NCI-H2227 treated with DMSO at 0.1 percent for 48 hours (cell line): ENCODE data around the gene GALNTL6.

Source experiments
- DNase-seq: peaks from one replicate; lab custom pipeline; 2025; lab: John Stamatoyannopoulos, UW

The GALNTL6 gene

DNA sequence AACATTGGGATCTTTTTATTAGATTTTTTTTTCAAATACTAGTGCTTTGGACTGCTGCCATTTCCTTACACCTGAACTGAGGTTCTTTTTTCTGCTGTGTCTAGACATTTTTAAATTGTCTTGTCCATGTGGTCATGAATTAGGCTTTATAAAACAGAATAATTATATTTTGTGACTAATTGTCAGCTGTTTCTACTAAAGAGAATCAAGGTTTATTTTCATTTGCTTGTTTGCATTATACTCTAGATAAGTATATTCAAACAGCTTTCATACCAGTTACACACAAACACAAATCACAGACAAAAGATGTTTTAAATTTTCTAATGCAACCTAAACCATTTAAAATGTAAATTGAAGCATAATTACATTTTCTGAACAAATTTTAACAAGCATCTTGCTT is 194.7 kb downstream of the GALNTL6 start:
- no peak for DNase-seq

DNA sequence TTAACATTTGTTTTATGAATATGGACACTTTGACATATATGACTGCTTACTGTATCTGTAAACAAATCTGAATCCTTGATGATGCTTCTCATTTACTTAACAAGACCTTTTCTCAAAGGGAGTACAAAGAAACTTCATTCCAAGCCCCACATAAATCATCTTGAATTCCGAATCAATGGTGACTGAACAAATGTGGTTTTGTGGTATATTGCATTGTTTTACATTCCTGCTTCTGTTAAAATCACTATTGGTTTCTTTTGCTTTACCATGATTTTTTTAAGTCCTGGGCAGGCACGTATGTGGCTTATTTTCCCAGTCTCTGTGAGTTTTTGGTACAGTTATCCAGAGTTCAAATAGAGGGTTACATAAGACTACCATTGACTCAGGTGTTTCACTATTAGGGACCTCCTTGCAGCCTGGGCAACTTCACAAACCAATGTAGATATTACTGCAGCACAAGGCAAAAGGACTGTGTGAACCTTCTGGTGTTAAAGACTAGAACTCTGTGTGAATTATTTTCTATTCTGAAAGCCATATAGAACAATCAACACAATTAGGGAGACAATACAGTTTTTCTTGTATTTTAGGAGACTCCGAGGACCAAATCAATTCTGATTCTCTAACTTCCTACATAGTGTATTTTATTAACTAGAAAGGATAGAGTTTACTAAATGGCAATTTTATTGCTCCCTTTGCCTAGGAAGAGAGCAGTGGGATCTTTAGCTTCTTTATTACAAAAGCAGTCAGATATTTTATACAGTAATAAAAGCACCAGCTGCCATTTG is 196.4 kb downstream of the GALNTL6 start:
- no peak for DNase-seq

- no peak for DNase-seq
Observed at GRCh38 chr4:172011196-172011595, 198.0 kb downstream of the GALNTL6 start.

DNA sequence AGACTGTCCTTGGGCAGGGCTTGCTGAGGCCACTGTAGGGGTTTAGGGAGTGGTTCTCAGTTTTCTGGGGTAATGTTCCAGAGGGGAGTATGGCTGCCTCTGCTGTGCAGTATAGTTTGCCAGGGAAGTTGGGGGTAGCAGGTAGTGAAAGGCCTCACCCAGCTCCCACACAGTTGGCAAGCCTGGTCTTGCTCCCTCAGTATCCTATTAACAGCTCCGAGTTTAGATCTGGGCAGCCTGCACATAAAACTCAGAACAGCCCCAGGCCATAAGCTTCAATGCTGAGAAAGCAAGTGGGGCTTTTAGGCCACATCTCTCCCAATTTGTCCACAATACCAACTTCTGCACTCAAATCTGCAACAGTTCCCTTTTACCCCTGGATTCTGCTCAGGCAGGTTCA is 205.2 kb downstream of the GALNTL6 start:
- no peak for DNase-seq

DNA sequence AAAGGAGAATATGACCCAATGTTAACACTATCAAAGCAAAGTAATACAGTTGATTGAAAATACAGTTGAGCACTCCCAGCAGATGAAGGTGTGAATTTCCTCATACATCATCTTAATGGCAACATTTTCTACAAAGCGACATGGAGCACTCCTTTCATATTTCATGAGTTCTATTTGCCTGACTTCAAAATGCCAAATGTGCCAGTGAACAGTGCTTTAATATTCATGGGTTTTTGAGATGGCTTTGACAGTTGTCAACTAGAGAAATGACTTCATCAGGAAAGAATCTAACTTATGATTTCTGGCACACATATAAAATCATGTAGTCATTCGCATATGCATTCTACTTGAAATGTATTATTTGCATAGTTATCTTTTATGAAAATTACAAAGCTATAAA is 222.4 kb downstream of the GALNTL6 start:
- no peak for DNase-seq

DNA sequence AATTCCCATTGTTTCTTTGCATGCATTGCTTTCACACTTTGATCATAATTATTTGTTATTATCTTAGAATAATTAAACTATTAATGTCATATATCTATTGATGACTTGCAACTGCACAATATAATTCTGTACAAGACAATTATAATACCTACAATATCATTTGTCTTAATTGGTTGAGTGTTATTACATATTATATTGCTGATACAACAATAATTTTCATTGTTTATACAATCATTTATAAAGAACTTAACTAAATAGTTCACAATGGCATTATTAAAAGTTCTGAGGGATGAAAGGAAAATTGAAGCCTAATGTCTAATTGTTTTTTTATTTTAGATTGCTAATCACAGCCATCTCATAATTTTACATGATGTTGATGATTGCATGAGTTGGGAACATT is 227.6 kb downstream of the GALNTL6 start:
- DNase-seq = no peak

DNA sequence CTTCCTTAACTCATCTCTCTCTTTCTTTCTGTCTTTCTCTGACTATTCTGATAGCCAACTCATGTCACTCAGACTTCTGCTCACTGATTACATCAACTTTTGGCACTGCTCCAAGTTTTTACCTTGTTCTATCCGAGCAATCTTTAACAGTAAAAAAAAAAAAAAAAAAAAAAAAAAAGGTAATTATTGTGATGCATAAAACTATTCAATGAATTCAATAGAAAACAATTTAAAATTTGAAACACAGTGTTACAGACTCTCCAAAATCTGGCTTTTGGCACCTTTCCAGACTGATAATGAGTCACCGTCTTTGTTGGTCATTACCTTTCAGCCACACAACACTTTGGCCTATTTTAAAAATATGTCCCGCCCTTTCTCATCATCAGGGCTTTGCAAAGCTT is 229.5 kb downstream of the GALNTL6 start:
- no peak for DNase-seq

DNA sequence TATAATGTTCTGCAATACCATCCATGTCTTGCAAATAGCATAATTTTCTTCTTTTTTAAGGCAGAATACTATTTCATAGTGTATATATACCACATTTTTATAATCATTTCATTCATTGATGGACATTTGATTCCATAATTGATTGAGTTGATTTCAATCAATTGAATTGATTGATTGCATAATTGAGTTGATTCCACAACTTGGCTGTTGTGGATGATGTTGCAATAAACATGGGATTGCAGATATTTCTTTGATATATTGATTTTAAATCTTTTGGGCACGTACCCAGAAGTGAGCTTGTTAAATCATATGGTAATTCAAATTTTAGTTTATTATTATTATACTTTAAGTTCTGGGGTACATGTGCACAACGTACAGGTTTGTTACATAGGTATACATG is 232.8 kb downstream of the GALNTL6 start:
- no peak for DNase-seq

DNA sequence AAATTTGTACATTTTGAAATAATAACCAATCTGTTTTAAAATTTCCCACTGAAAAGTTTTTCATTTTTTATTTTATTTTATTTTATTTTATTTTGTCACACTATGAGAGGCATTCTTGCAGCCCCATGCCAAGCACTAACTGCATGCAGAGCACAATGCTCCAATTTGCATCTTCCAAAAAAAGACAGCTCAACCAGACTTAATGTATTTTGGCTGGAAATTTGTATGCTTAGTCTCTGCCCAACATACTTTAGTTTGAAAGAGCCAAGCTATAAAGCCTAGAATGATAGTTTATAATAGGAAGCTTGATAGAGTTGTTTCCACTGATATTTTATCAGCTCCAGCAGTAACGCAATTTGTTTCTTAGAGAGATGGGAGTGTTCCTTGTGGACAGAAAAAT is 235.5 kb downstream of the GALNTL6 start:
- DNase-seq = no peak

DNA sequence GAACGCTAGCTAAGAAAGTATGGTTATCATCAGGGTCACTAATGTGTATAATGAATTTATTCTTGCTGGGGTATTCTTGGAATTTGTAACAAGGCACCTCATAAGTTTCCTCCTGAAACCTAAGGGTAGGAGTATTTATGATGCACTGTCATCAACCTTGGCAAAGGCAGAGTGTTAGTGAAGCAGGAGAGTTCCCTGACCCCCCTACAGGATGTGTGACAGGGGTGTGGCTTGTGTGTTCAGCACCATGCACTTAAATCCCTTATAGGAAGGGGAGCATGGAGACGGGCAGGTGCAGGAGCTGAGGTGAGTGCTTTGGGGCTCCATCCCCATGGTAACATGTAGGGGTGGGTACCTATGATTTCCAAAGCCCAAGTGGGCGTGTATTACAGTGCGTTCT is 237.7 kb downstream of the GALNTL6 start:
- no peak for DNase-seq

- no peak for DNase-seq
Observed at GRCh38 chr4:172055046-172055445, 241.8 kb downstream of the GALNTL6 start.

GRCh38 chr4:172055498-172055897 is 242.3 kb downstream of the GALNTL6 start:
- no peak for DNase-seq

DNA sequence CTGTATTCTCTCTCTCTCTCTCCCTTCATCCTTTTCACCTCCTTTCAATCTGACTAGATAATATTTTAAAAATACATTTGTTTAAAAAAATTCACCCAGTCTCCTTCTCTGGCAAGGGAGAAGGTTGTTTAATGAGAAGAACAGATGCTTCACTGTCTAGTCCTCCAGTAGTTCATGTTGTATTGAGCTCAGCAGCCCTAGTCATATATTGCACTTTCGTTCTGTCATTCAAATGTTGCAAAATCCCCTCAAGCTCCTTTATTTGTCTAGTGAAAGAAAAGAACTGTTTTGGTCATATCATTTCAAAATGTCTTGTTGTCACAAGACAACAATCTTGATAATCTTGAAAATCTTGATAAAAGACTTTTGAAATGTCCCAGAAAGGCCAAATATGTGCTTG is 248.0 kb downstream of the GALNTL6 start:
- DNase-seq = no peak

- DNase-seq = no peak
Observed at GRCh38 chr4:172068506-172068905, 255.3 kb downstream of the GALNTL6 start.

- no peak for DNase-seq
Observed at GRCh38 chr4:172073590-172073989, 260.4 kb downstream of the GALNTL6 start.

DNA sequence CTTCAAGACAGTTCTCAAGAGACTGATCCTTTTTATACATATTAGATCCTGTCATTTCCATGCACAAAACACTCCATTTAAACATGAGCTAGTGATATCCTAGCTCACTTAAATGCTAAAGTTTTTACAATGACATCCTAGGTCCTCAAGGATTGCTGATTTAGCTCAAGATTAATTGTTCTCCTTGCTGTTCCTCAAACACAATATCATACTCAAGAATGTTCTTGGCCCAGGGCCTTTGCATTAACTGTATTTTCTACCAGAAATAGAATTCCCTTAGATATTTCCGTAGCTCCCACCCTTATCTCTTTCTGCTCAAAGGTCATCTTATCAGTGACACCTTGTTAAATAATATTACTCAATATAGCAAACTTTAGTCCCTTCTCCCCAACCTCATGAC is 270.1 kb downstream of the GALNTL6 start:
- no peak for DNase-seq

- DNase-seq = no peak
Observed at GRCh38 chr4:172088556-172088955, 275.4 kb downstream of the GALNTL6 start.

GRCh38 chr4:172095161-172095560 is 282.0 kb downstream of the GALNTL6 start:
- no peak for DNase-seq

DNA sequence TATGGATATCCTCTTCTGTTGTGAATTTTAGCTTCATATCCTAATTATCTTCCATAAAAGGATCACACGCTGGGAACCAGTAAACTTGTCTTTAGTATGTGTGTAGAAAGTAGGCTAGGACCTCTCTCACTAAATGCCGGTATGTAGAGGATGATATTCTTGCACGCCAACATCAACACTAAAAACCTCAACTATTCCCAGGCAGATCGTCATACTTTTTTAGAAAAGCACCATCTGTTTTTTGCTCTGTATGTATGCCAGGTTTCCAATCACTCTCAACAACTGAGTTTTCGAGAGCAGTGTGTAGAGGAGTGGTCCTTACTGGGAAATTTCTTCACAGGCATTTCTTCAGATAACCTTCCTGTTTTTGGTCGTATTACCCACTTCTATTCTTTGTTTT is 283.6 kb downstream of the GALNTL6 start:
- DNase-seq = no peak

GRCh38 chr4:172099376-172099775 is 286.2 kb downstream of the GALNTL6 start:
- DNase-seq = no peak

GRCh38 chr4:172103456-172103855 is 290.3 kb downstream of the GALNTL6 start:
- DNase-seq = no peak

DNA sequence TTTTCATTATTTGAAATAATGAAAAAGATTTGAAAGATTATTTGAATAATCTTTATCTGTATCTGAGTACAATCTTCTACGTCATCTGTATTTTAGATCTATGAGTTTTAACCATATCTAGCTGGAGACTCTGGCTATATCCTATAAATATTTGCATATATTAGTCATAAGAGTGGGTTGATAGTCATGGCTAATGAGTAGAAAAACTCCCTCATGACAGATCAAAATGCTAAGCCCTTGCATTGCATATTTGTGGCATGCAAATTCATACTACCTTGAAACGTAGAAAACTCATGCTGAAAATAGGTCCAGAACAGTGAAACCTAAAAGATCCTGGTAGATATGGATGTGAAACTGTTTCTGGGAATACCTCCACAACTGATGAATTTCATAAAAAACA is 291.3 kb downstream of the GALNTL6 start:
- no peak for DNase-seq

GRCh38 chr4:172105918-172106317 is 292.7 kb downstream of the GALNTL6 start:
- DNase-seq = no peak

DNA sequence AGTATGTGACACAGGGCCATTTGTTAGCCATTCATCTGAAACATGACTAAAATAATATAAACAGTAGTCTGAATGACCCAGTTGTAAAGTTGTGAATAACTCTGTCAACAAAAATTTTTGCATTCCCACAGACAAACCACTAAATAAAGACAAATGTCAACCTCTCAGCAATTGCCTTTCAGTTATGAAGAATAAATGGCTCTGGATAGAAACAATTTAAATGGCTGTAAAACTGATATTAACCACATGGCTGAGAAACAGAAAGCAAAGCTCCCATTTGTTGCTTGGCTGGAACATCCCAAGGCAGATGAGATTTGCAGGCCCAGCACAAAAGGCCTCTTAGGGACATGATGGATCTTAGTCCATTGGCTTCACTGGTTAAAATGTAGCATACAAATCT is 296.3 kb downstream of the GALNTL6 start:
- no peak for DNase-seq
